MM.1S (cell line): ENCODE measurements around the gene ADORA2B.

Source experiments
- DNase-seq: peaks from one replicate; pipeline ENCODE4 v3.0.0-alpha.2; 2015
- H2AFZ ChIP-seq: fragments of 300-600 bp; sonication (generic); 2 replicates; pipeline ENCODE4 v1.6.0; 2016; ENCODE audit warnings: antibody characterized with exemption, low read length
- H3F3A ChIP-seq: fragments of 300-600 bp; sonication (generic); 2 replicates; pipeline ENCODE4 v1.6.1; 2016; ENCODE audit warnings: mild to moderate bottlenecking, antibody characterized with exemption, low read length, moderate library complexity, mixed read lengths; ENCODE audit not compliant: insufficient read depth
- H3K27ac ChIP-seq: fragments of 300-600 bp; sonication (generic); 2 replicates; pipeline ENCODE4 v1.5.1; 2016; ENCODE audit warnings: mild to moderate bottlenecking, low read length
- H3K27me3 ChIP-seq: fragments of 300-600 bp; sonication (generic); replicated peaks from 2 replicates; pipeline ENCODE4 v1.6.0; 2016; ENCODE audit warnings: low read length; ENCODE audit not compliant: insufficient read depth
- H3K36me3 ChIP-seq: fragments of 300-600 bp; sonication (generic); replicated peaks from 2 replicates; pipeline ENCODE4 v1.6.1; 2016; ENCODE audit warnings: mild to moderate bottlenecking, low read length, mixed read lengths; ENCODE audit not compliant: insufficient read depth
- H3K4me1 ChIP-seq: fragments of 300-600 bp; sonication (generic); 2 replicates; pipeline ENCODE4 v1.6.1; 2016; ENCODE audit warnings: low read length, mixed read lengths
- H3K4me2 ChIP-seq: fragments of 300-600 bp; sonication (generic); 2 replicates; pipeline ENCODE4 v1.6.0; 2016; ENCODE audit warnings: low read depth, low read length
- H3K4me3 ChIP-seq: fragments of 300-600 bp; sonication (generic); 2 replicates; pipeline ENCODE4 v1.5.1; 2016; ENCODE audit warnings: low read length, mixed read lengths
- H3K79me2 ChIP-seq: fragments of 300-600 bp; sonication (generic); 2 replicates; pipeline ENCODE4 v1.6.1; 2016; ENCODE audit warnings: mixed run types, low read length, mixed read lengths
- H3K9ac ChIP-seq: fragments of 300-600 bp; sonication (generic); 2 replicates; pipeline ENCODE4 v1.6.1; 2016; ENCODE audit warnings: low read length, mixed read lengths
- H3K9me2 ChIP-seq: fragments of 300-600 bp; sonication (generic); replicated peaks from 2 replicates; pipeline ENCODE4 v1.6.1; 2016; ENCODE audit warnings: mild to moderate bottlenecking, low read length, mixed read lengths; ENCODE audit not compliant: insufficient read depth
- H3K9me3 ChIP-seq: fragments of 300-600 bp; sonication (generic); replicated peaks from 2 replicates; pipeline ENCODE4 v1.6.1; 2016; ENCODE audit warnings: mild to moderate bottlenecking, low read length, mixed read lengths; ENCODE audit not compliant: insufficient read depth
- H4K20me1 ChIP-seq: fragments of 300-600 bp; sonication (generic); 2 replicates; pipeline ENCODE4 v1.6.1; 2016; ENCODE audit warnings: mild to moderate bottlenecking, low read length, moderate library complexity, mixed read lengths; ENCODE audit not compliant: insufficient read depth
- CTCF ChIP-seq: fragments of 300-600 bp; sonication (generic); IDR thresholded peaks from 2 replicates; pipeline ENCODE4 v1.5.1; 2016; ENCODE audit warnings: antibody characterized with exemption, low read length, mixed read lengths
- EZH2 ChIP-seq: fragments of 300-600 bp; sonication (generic); optimal IDR thresholded peaks from 2 replicates; pipeline ENCODE3; 2017; ENCODE audit warnings: low read depth, mild to moderate bottlenecking, antibody characterized with exemption, low read length, mixed read lengths
- EZH2phosphoT487 ChIP-seq: fragments of 300-600 bp; sonication (generic); IDR thresholded peaks from 2 replicates; pipeline ENCODE4 v1.6.1; 2018; ENCODE audit warnings: antibody characterized with exemption, low read length

Gene ADORA2B

GRCh38 chr17:15913826-15914225 lies 31.1 kb upstream of the ADORA2B start:
- H3K27ac ChIP-seq: no peak overlapping the region
- H3K36me3 ChIP-seq: no peaks in the 10 kb centered on the region
- H3K4me3 ChIP-seq: no peak overlapping the region
- H3K9me2 ChIP-seq: no peaks in the 10 kb centered on the region
- TF ChIP-seq EZH2 (no peak), EZH2phosphoT487 (no peak)
- H3F3A ChIP-seq: no peaks in the 10 kb centered on the region
- H4K20me1 ChIP-seq: no peaks in the 10 kb centered on the region
- no peaks in the 10 kb centered on the region for H3K9me3 ChIP-seq
- no peaks in the 10 kb centered on the region for H3K27me3 ChIP-seq
- no peak overlapping the region for H2AFZ ChIP-seq
- no peak overlapping the region for H3K4me2 ChIP-seq
- no peaks in the 10 kb centered on the region for H3K4me1 ChIP-seq
- no peaks in the 10 kb centered on the region for H3K79me2 ChIP-seq
- DNase-seq: no peak
- H3K9ac ChIP-seq: no peak overlapping the region

- no peaks in the 10 kb centered on the region for H3K36me3 ChIP-seq
- no peak overlapping the region for H3K4me3 ChIP-seq
- no peaks in the 10 kb centered on the region for H3K27me3 ChIP-seq
- no peaks in the 10 kb centered on the region for H3K79me2 ChIP-seq
- no peaks in the 10 kb centered on the region for H3K9me2 ChIP-seq
- H3K4me2 ChIP-seq: no peak overlapping the region
- H4K20me1 ChIP-seq: no peaks in the 10 kb centered on the region
- H3K9me3 ChIP-seq: no peaks in the 10 kb centered on the region
- DNase-seq: no peak
- H3K9ac ChIP-seq: no peak overlapping the region
- TF ChIP-seq CTCF (no peak), EZH2 (no peak), EZH2phosphoT487 (no peak)
- H3K27ac ChIP-seq: no peak overlapping the region
- no peaks in the 10 kb centered on the region for H3F3A ChIP-seq
- no peaks in the 10 kb centered on the region for H3K4me1 ChIP-seq
- H2AFZ ChIP-seq: no peak overlapping the region
Measured at GRCh38 chr17:15914400-15915170, 30.3 kb upstream of the ADORA2B start.

GRCh38 chr17:15915961-15916360 lies 29.0 kb upstream of the ADORA2B start:
- Histone ChIP-seq H3K4me1 (no peaks in the 10 kb centered on the region), H3K4me3 (no peak overlapping the region), H3K9me3 (no peaks in the 10 kb centered on the region), H3K79me2 (no peaks in the 10 kb centered on the region), H4K20me1 (no peaks in the 10 kb centered on the region), H3K9me2 (no peaks in the 10 kb centered on the region), H3K9ac (no peak overlapping the region), H3K36me3 (no peaks in the 10 kb centered on the region), H2AFZ (no peak overlapping the region), H3K27me3 (no peaks in the 10 kb centered on the region), H3K27ac (no peak overlapping the region), H3F3A (no peaks in the 10 kb centered on the region), H3K4me2 (no peak overlapping the region)
- no peak for TF ChIP-seq EZH2phosphoT487
- TF ChIP-seq CTCF: no peak
- TF ChIP-seq EZH2: no peak
- no peak for DNase-seq

- Histone ChIP-seq H3K27me3 (no peaks in the 10 kb centered on the region), H3K36me3 (no peaks in the 10 kb centered on the region), H3K79me2 (no peaks in the 10 kb centered on the region), H3K4me2 (no peak overlapping the region), H3K9me3 (no peaks in the 10 kb centered on the region), H3K27ac (no peak overlapping the region), H2AFZ (no peak overlapping the region), H3K4me1 (no peaks in the 10 kb centered on the region), H4K20me1 (no peaks in the 10 kb centered on the region), H3K9me2 (no peaks in the 10 kb centered on the region), H3F3A (no peaks in the 10 kb centered on the region), H3K4me3 (no peak overlapping the region), H3K9ac (no peak overlapping the region)
- TF ChIP-seq CTCF (no peak), EZH2phosphoT487 (no peak), EZH2 (no peak)
- DNase-seq: no peak
Measured at GRCh38 chr17:15917021-15917437, 27.9 kb upstream of the ADORA2B start.
